Caco-2 (cell line): ENCODE data around the gene DDX39B. TPM values are rescaled to one million over a fixed set of nuclear protein-coding genes. Genes with fewer than 3 reads are reported as not detected.

ENCODE experiments used
- BruUV-seq: library from RNA; stranded (reverse); fragments of 400-500 nt; replicated peaks from 2 replicates; lab custom pipeline; 2021; lab: Mats Ljungman, UMichigan
- CTCF ChIA-PET: fragments of 300-600 bp; sonication (Branson Sonifier 250); formaldehyde crosslinking; loops from one replicate; lab custom pipeline; 2022; ENCODE audit warnings: antibody characterized with exemption; lab: Charles Lee
- POLR2A ChIA-PET: fragments of 300-600 bp; sonication (Branson Sonifier 250); formaldehyde crosslinking; loops from one replicate; lab custom pipeline; 2022; ENCODE audit warnings: antibody characterized with exemption; lab: Charles Lee
- DNase-seq, 2 experiments: peaks; one replicate each; pipeline versions ENCODE4 v3.0.0 to v3.0.0-alpha.2; 2020 to 2022
- H3K27me3 ChIP-seq: replicated peaks from 2 replicates; pipeline ENCODE4 v1.6.0; 2011; ENCODE audit warnings: low read length; ENCODE audit not compliant: control insufficient read depth, insufficient read depth
- H3K36me3 ChIP-seq: 2 replicates; pipeline ENCODE4 v1.5.1; 2011; ENCODE audit warnings: low read length; ENCODE audit not compliant: control insufficient read depth, insufficient read depth
- H3K4me1 ChIP-seq: fragments of 250-450 bp; sonication (Bioruptor Pico); 2 replicates; pipeline ENCODE4 v1.5.1; 2020; ENCODE audit warnings: mild to moderate bottlenecking
- H3K4me3 ChIP-seq: 2 replicates; pipeline ENCODE4 v1.5.1; 2011; ENCODE audit warnings: low read depth, mild to moderate bottlenecking, control low read depth, low read length
- H3K9me3 ChIP-seq: fragments of 250-450 bp; sonication (Bioruptor Pico); 2 replicates; pipeline ENCODE4 v1.5.1; 2020; ENCODE audit warnings: mild to moderate bottlenecking, moderate library complexity
- H3K27ac Mint-ChIP-seq: one replicate; pipeline ENCODE4 v1.8.0; 2022; ENCODE audit warnings: mixed read lengths; ENCODE audit not compliant: unreplicated experiment
- H3K27me3 Mint-ChIP-seq: one replicate; pipeline ENCODE4 v1.8.0; 2022; ENCODE audit warnings: mixed read lengths; ENCODE audit not compliant: insufficient read depth, unreplicated experiment
- H3K36me3 Mint-ChIP-seq: one replicate; pipeline ENCODE4 v1.8.0; 2022; ENCODE audit warnings: mild to moderate bottlenecking, mixed read lengths; ENCODE audit not compliant: insufficient read depth, unreplicated experiment
- H3K4me1 Mint-ChIP-seq: one replicate; pipeline ENCODE4 v1.8.0; 2022; ENCODE audit warnings: low read depth, mixed read lengths; ENCODE audit not compliant: unreplicated experiment
- H3K4me3 Mint-ChIP-seq: one replicate; pipeline ENCODE4 v1.8.0; 2022; ENCODE audit warnings: mild to moderate bottlenecking, moderate library complexity, mixed read lengths; ENCODE audit not compliant: unreplicated experiment
- H3K9me3 Mint-ChIP-seq: one replicate; pipeline ENCODE4 v1.8.0; 2022; ENCODE audit warnings: mixed read lengths; ENCODE audit not compliant: unreplicated experiment
- CTCF ChIP-seq, 2 experiments: fragments of 200-600 bp in 1 of 2; IDR thresholded peaks; 1 replicate in 1 of 2; 2 replicates in 1 of 2; pipeline versions ENCODE4 v1.5.1 to v1.8.0; 2011 to 2022; ENCODE audit warnings: antibody characterized with exemption in 1 of 2, control low read depth in 1 of 2, inconsistent platforms in 1 of 2, low read depth in 1 of 2, low read length in 1 of 2, mild to moderate bottlenecking in 1 of 2, moderate library complexity in 1 of 2; ENCODE audit not compliant: insufficient read depth in 1 of 2, severe bottlenecking in 1 of 2, unreplicated experiment in 1 of 2
- intact Hi-C: fragments of 100-400 bp; cut with micrococcal nuclease; formaldehyde crosslinking; loops from one replicate; pipeline ENCODE4 v1.10.0; 2022; ENCODE audit not compliant: unreplicated experiment
- total RNA-seq: library from RNA; stranded (reverse); gene quantifications from 2 replicates; pipeline ENCODE4 v1.2.3, GENCODE V29; 2022

Gene DDX39B
- total RNA-seq, 1 experiment from 2014 or later = 416 TPM

GRCh38 chr6:31579119-31579505 is 37.3 kb upstream of the DDX39B start:
- no peak overlapping the region for H3K4me3 Mint-ChIP-seq
- ChIA-PET CTCF (interaction anchor here (0.6 kb wide), 1 partner anchor 14 kb away, joined by 3 read pairs; the partner anchor contains the start of gene NCR3), POLR2A (no interaction called here)
- H3K27me3 Mint-ChIP-seq = no peaks in the 10 kb centered on the region
- no peak for DNase-seq
- H3K4me1 Mint-ChIP-seq = peaks cover 20% of the 10 kb centered on the region
- peaks cover 5% of the 10 kb centered on the region for H3K36me3 Mint-ChIP-seq
- no peaks in the 10 kb centered on the region for H3K9me3 Mint-ChIP-seq
- TF ChIP-seq CTCF (IDR thresholded peaks at IDR 0.05; ENCODE audit: insufficient read depth in 1 of 2, low read depth in 1 of 2, low read length in 1 of 2, severe bottlenecking in 1 of 2, unreplicated experiment in 1 of 2) = no peak
- H3K4me1 ChIP-seq = peaks cover 4% of the 10 kb centered on the region
- intact Hi-C loops = no loop called here
- H3K9me3 ChIP-seq = no peaks in the 10 kb centered on the region
- H3K27ac Mint-ChIP-seq = no peak overlapping the region
- H3K27me3 ChIP-seq = no peaks in the 10 kb centered on the region
- H3K36me3 ChIP-seq = no peaks in the 10 kb centered on the region
- BruUV-seq = no TSS peak
- H3K4me3 ChIP-seq = no peak overlapping the region

GRCh38 chr6:31578184-31579118 is 36.6 kb upstream of the DDX39B start:
- POLR2A ChIA-PET = no interaction called here
- no peak for TF ChIP-seq CTCF (IDR thresholded peaks at IDR 0.05; ENCODE audit: insufficient read depth in 1 of 2, low read depth in 1 of 2, low read length in 1 of 2, severe bottlenecking in 1 of 2, unreplicated experiment in 1 of 2)

GRCh38 chr6:31577579-31577966 is 35.8 kb upstream of the DDX39B start:
- Mint-ChIP-seq H3K27me3 (no peaks in the 10 kb centered on the region), H3K4me1 (peaks cover 31% of the 10 kb centered on the region), H3K36me3 (peaks cover 5% of the 10 kb centered on the region), H3K4me3 (no peak overlapping the region), H3K9me3 (no peaks in the 10 kb centered on the region), H3K27ac (no peak overlapping the region)
- Histone ChIP-seq H3K4me3 (no peak overlapping the region), H3K4me1 (peaks cover 14% of the 10 kb centered on the region), H3K36me3 (no peaks in the 10 kb centered on the region), H3K27me3 (no peaks in the 10 kb centered on the region), H3K9me3 (no peaks in the 10 kb centered on the region)
- intact Hi-C loops = no loop called here
- BruUV-seq = no TSS peak
- TF ChIP-seq CTCF (IDR thresholded peaks at IDR 0.05; ENCODE audit: insufficient read depth in 1 of 2, low read depth in 1 of 2, low read length in 1 of 2, severe bottlenecking in 1 of 2, unreplicated experiment in 1 of 2) = no peak
- ChIA-PET CTCF (interaction anchor here (0.6 to 1.1 kb wide), 2 partner anchors 19 to 198 kb away, joined by 3 to 5 read pairs; no protein-coding TSS in a partner anchor), POLR2A (no interaction called here)
- DNase-seq = no peak

More at GRCh38 chr6:31578184-31579118, 36.6 kb upstream of the DDX39B start:
- no TSS peak for BruUV-seq
- CTCF ChIA-PET = interaction anchor here (0.6 kb wide), 1 partner anchor 197 kb away, joined by 5 read pairs; no protein-coding TSS in a partner anchor
- intact Hi-C loops = no loop called here
- H3K36me3 Mint-ChIP-seq = peaks cover 5% of the 10 kb centered on the region
- no peak overlapping the region for H3K4me3 ChIP-seq
- no peaks in the 10 kb centered on the region for H3K27me3 Mint-ChIP-seq
- no peaks in the 10 kb centered on the region for H3K36me3 ChIP-seq
- H3K9me3 ChIP-seq = no peaks in the 10 kb centered on the region
- H3K9me3 Mint-ChIP-seq = no peaks in the 10 kb centered on the region
- H3K27me3 ChIP-seq = no peaks in the 10 kb centered on the region
- peaks cover 11% of the 10 kb centered on the region for H3K4me1 ChIP-seq
- H3K4me3 Mint-ChIP-seq = no peak overlapping the region
- no peak overlapping the region for H3K27ac Mint-ChIP-seq
- peaks cover 27% of the 10 kb centered on the region for H3K4me1 Mint-ChIP-seq
- no peak for DNase-seq
